ENCODE data around the gene PRKACB. TPM values are rescaled to one million over a fixed set of nuclear protein-coding genes. Genes with fewer than 3 reads are reported as not detected.

The PRKACB gene
- total RNA-seq, 2 experiments from 2014 or later, result 16.6 to 38.5 TPM

- no peaks in the 10 kb centered on the region for H3K9me2 ChIP-seq (ENCODE audit: insufficient read depth, low read length)
- TF ChIP-seq CTCF (conservative IDR thresholded peaks at IDR 0.05; ENCODE audit: low read length) (no peak), EZH2phosphoT487 (IDR thresholded peaks at IDR 0.05; ENCODE audit: borderline replicate concordance, low read depth, low read length) (no peak)
- H3K9me3 ChIP-seq (ENCODE audit: low read length), result no peaks in the 10 kb centered on the region
- no peak overlapping the region for H2AFZ ChIP-seq (ENCODE audit: low read length)
- no peaks in the 10 kb centered on the region for H3K4me1 ChIP-seq (ENCODE audit: insufficient read depth, low read length, poor library complexity, severe bottlenecking)
- H3K4me2 ChIP-seq (ENCODE audit: low read length), result no peak overlapping the region
- BruUV-seq (replicated peaks), result no TSS peak
- H3K27ac ChIP-seq (ENCODE audit: low read depth, low read length, poor library complexity, severe bottlenecking), result no peak overlapping the region
- no peaks in the 10 kb centered on the region for H3K79me2 ChIP-seq (ENCODE audit: insufficient read depth, low read depth, low read length)
- ChIA-PET POLR2A (interaction anchor here (1.2 kb wide), 1 partner anchor 116 kb away, joined by 3 read pairs; the partner anchor contains the start of gene PRKACB), CTCF (ENCODE audit: unreplicated experiment) (no interaction called here)
- intact Hi-C loops (cut with micrococcal nuclease; ENCODE audit: unreplicated experiment), result loop anchor here (10.0 kb wide), 1 partner anchor 165 kb away; no protein-coding TSS in a partner anchor
- no peaks in the 10 kb centered on the region for H4K20me1 ChIP-seq (ENCODE audit: insufficient read depth, low read length)
- no peak overlapping the region for H3K4me3 ChIP-seq (ENCODE audit: low read depth, low read length, poor library complexity, severe bottlenecking)
- no peak for DNase-seq (ENCODE audit: low spot score)
- H3K36me3 ChIP-seq (ENCODE audit: insufficient read depth, low read length), result no peaks in the 10 kb centered on the region
Measured at GRCh38 chr1:84259989-84260388, 115.9 kb downstream of the PRKACB start.

GRCh38 chr1:84260852-84261518 lies 116.9 kb downstream of the PRKACB start:
- Histone ChIP-seq H3K4me1 (ENCODE audit: insufficient read depth, low read length, poor library complexity, severe bottlenecking) (no peaks in the 10 kb centered on the region), H3K79me2 (ENCODE audit: insufficient read depth, low read depth, low read length) (no peaks in the 10 kb centered on the region), H3K9me2 (ENCODE audit: insufficient read depth, low read length) (no peaks in the 10 kb centered on the region), H4K20me1 (ENCODE audit: insufficient read depth, low read length) (no peaks in the 10 kb centered on the region), H3K36me3 (ENCODE audit: insufficient read depth, low read length) (no peaks in the 10 kb centered on the region), H3K27ac (ENCODE audit: low read depth, low read length, poor library complexity, severe bottlenecking) (no peak overlapping the region), H2AFZ (ENCODE audit: low read length) (no peak overlapping the region), H3K4me3 (ENCODE audit: low read depth, low read length, poor library complexity, severe bottlenecking) (no peak overlapping the region), H3K4me2 (ENCODE audit: low read length) (no peak overlapping the region), H3K9me3 (ENCODE audit: low read length) (no peaks in the 10 kb centered on the region)
- POLR2A ChIA-PET, result no interaction called here
- intact Hi-C loops (cut with micrococcal nuclease; ENCODE audit: unreplicated experiment), result no loop called here
- CTCF ChIA-PET (ENCODE audit: unreplicated experiment), result no interaction called here
- DNase-seq (ENCODE audit: low spot score), result no peak
- no TSS peak for BruUV-seq (replicated peaks)
- TF ChIP-seq CTCF (conservative IDR thresholded peaks at IDR 0.05; ENCODE audit: low read length), result no peak
- TF ChIP-seq EZH2phosphoT487 (IDR thresholded peaks at IDR 0.05; ENCODE audit: borderline replicate concordance, low read depth, low read length), result no peak

GRCh38 chr1:84264961-84265360 lies 120.9 kb downstream of the PRKACB start:
- POLR2A ChIA-PET, result interaction anchor here (0.8 to 1.1 kb wide), 2 partner anchors 10 to 33 kb away, joined by 3 to 4 read pairs; no protein-coding TSS in a partner anchor
- H4K20me1 ChIP-seq (ENCODE audit: insufficient read depth, low read length), result no peaks in the 10 kb centered on the region
- DNase-seq (ENCODE audit: low spot score), result no peak
- intact Hi-C loops (cut with micrococcal nuclease; ENCODE audit: unreplicated experiment), result no loop called here
- no peaks in the 10 kb centered on the region for H3K36me3 ChIP-seq (ENCODE audit: insufficient read depth, low read length)
- CTCF ChIA-PET (ENCODE audit: unreplicated experiment), result no interaction called here
- H3K9me2 ChIP-seq (ENCODE audit: insufficient read depth, low read length), result no peaks in the 10 kb centered on the region
- no peaks in the 10 kb centered on the region for H3K79me2 ChIP-seq (ENCODE audit: insufficient read depth, low read depth, low read length)
- no peaks in the 10 kb centered on the region for H3K4me1 ChIP-seq (ENCODE audit: insufficient read depth, low read length, poor library complexity, severe bottlenecking)
- H3K9me3 ChIP-seq (ENCODE audit: low read length), result no peaks in the 10 kb centered on the region
- no peak for TF ChIP-seq CTCF (conservative IDR thresholded peaks at IDR 0.05; ENCODE audit: low read length)
- TF ChIP-seq EZH2phosphoT487 (IDR thresholded peaks at IDR 0.05; ENCODE audit: borderline replicate concordance, low read depth, low read length), result no peak
- no peak overlapping the region for H3K4me2 ChIP-seq (ENCODE audit: low read length)
- no peak overlapping the region for H2AFZ ChIP-seq (ENCODE audit: low read length)
- H3K27ac ChIP-seq (ENCODE audit: low read depth, low read length, poor library complexity, severe bottlenecking), result no peak overlapping the region
- BruUV-seq (replicated peaks), result no TSS peak
- no peak overlapping the region for H3K4me3 ChIP-seq (ENCODE audit: low read depth, low read length, poor library complexity, severe bottlenecking)
